ENCODE results near the gene GRIK2.
"Not testable (repeated sequence)": the region's sequence is repeated elsewhere in the genome, so short reads cannot be mapped to it uniquely, and the experiment has no call there.

GRIK2 gene

GRCh38 chr6:102023977-102024657 is 630.6 kb downstream of the GRIK2 start:
- no peak for DNase-seq (ENCODE audit: low read depth)

- no peak for DNase-seq (ENCODE audit: low read depth)
These were observed 633.1 kb downstream of the GRIK2 start for GRCh38 chr6:102026649-102027048.

- DNase-seq (ENCODE audit: low read depth) = no peak
These were observed 634.7 kb downstream of the GRIK2 start for GRCh38 chr6:102028176-102028575.

- no peak for DNase-seq (ENCODE audit: low read depth)
These were observed 645.5 kb downstream of the GRIK2 start for GRCh38 chr6:102038964-102039363.

- DNase-seq (ENCODE audit: low read depth) = no peak
These were observed 645.9 kb downstream of the GRIK2 start for GRCh38 chr6:102039441-102039840.

- no peak for DNase-seq (ENCODE audit: low read depth)
These were observed 657.5 kb downstream of the GRIK2 start for GRCh38 chr6:102051001-102051400.

- DNase-seq (ENCODE audit: low read depth) = no peak
These were observed 658.2 kb downstream of the GRIK2 start for GRCh38 chr6:102051720-102052119.

- DNase-seq (ENCODE audit: low read depth) = no peak
These were observed 670.6 kb downstream of the GRIK2 start for GRCh38 chr6:102064142-102064541.

GRCh38 chr6:102066301-102066700 is 672.8 kb downstream of the GRIK2 start:
- no peak for DNase-seq (ENCODE audit: low read depth)

GRCh38 chr6:102068349-102068929 is 674.9 kb downstream of the GRIK2 start:
- no peak for DNase-seq (ENCODE audit: low read depth)

- no peak for DNase-seq (ENCODE audit: low read depth)
These were observed 682.0 kb downstream of the GRIK2 start for GRCh38 chr6:102075539-102075938.

- DNase-seq (ENCODE audit: low read depth) = no peak
These were observed 691.7 kb downstream of the GRIK2 start for GRCh38 chr6:102085257-102085656.

- not testable (repeated sequence) for DNase-seq (ENCODE audit: low read depth)
These were observed 694.7 kb downstream of the GRIK2 start for GRCh38 chr6:102088160-102088559.

GRCh38 chr6:102114402-102114801 is 720.9 kb downstream of the GRIK2 start:
- DNase-seq (ENCODE audit: low read depth) = no peak

GRCh38 chr6:102115911-102116310 is 722.4 kb downstream of the GRIK2 start:
- DNase-seq (ENCODE audit: low read depth) = no peak

GRCh38 chr6:102118034-102118433 is 724.5 kb downstream of the GRIK2 start:
- DNase-seq (ENCODE audit: low read depth) = no peak
